Endothelial cell of umbilical vein (primary cell): Measurements from ENCODE around the gene ITIH4. TPM values are rescaled to one million over a fixed set of nuclear protein-coding genes. Genes with fewer than 3 reads are reported as not detected.

ENCODE experiments used
- BruUV-seq: library from RNA; stranded (reverse); fragments of 400-500 nt; replicated peaks from 2 replicates; lab custom pipeline; 2021; lab: Mats Ljungman, UMichigan
- CTCF ChIA-PET: fragments of 300-600, 350-600 bp; sonication (Branson Sonifier 250); formaldehyde crosslinking; loops from one replicate; lab custom pipeline; 2021; ENCODE audit warnings: antibody characterized with exemption, inconsistent platforms; lab: Charles Lee
- POLR2A ChIA-PET: fragments of 300-600, 350-600 bp; sonication (Branson Sonifier 250); formaldehyde crosslinking; loops from one replicate; lab custom pipeline; 2021; ENCODE audit warnings: antibody characterized with exemption, inconsistent platforms; lab: Charles Lee
- DNase-seq: peaks from one replicate; pipeline ENCODE4 v3.0.0-alpha.2; 2011; ENCODE audit warnings: low read depth, low spot score
- FAIRE-seq: peaks from 2 replicates; lab custom pipeline; 2011; peaks lifted over from hg19 to GRCh38; lab: Jason Lieb, UNC
- H2AFZ ChIP-seq: 2 replicates; pipeline ENCODE4 v1.6.0; 2012; ENCODE audit warnings: low read depth, low read length, control low read depth, inconsistent platforms
- H3K27ac ChIP-seq: 2 replicates; pipeline ENCODE4 v1.5.1; 2011; ENCODE audit warnings: low read depth, mild to moderate bottlenecking, control low read depth, low read length, moderate library complexity; ENCODE audit not compliant: insufficient read depth
- H3K27me3 ChIP-seq, 2 experiments: 2 replicates each; pipeline versions ENCODE4 v1.6.0 to v1.6.1; 2011; ENCODE audit warnings: low read length in 2 of 2, mixed read lengths in 1 of 2; ENCODE audit not compliant: control insufficient read depth in 2 of 2, insufficient read depth in 2 of 2
- H3K36me3 ChIP-seq, 2 experiments: 2 replicates in 1 of 2; 3 replicates in 1 of 2; pipeline ENCODE4 v1.5.1; 2011; ENCODE audit warnings: low read length in 2 of 2, mild to moderate bottlenecking in 1 of 2, moderate library complexity in 1 of 2; ENCODE audit not compliant: control insufficient read depth in 2 of 2, insufficient read depth in 2 of 2; ENCODE audit errors: extremely low read depth in 1 of 2
- H3K4me1 ChIP-seq: 3 replicates; pipeline ENCODE4 v1.5.1; 2011; ENCODE audit warnings: mild to moderate bottlenecking, low read length; ENCODE audit not compliant: control insufficient read depth, insufficient read depth; ENCODE audit errors: extremely low read depth
- H3K4me2 ChIP-seq: 2 replicates; pipeline ENCODE4 v1.6.1; 2011; ENCODE audit warnings: low read length, control low read depth, mixed read lengths; ENCODE audit not compliant: insufficient read depth
- H3K4me3 ChIP-seq, 3 experiments: fragments of 200-600 bp in 1 of 3; sonication (generic), shearing (Covaris generic) in 1 of 3; replicated peaks in 1 of 3; 2 replicates each; pipeline ENCODE4 v1.5.1; 2011 to 2016; ENCODE audit warnings: control low read depth in 3 of 3, low read length in 3 of 3, mild to moderate bottlenecking in 2 of 3, inconsistent platforms in 1 of 3, low read depth in 1 of 3, moderate library complexity in 1 of 3; ENCODE audit not compliant: insufficient read depth in 1 of 3
- H3K79me2 ChIP-seq: 2 replicates; pipeline ENCODE4 v1.6.0; 2012; ENCODE audit warnings: low read length, inconsistent platforms; ENCODE audit not compliant: control insufficient read depth, insufficient read depth
- H3K9ac ChIP-seq: replicated peaks from 2 replicates; pipeline ENCODE3; 2011; ENCODE audit warnings: low read length, control low read depth; ENCODE audit not compliant: insufficient read depth; ENCODE audit errors: extremely low read depth
- H3K9me1 ChIP-seq: replicated peaks from 3 replicates; pipeline ENCODE4 v1.6.0; 2011; ENCODE audit warnings: mild to moderate bottlenecking, low read length; ENCODE audit not compliant: control insufficient read depth, insufficient read depth; ENCODE audit errors: extremely low read depth
- H3K9me3 ChIP-seq: replicated peaks from 2 replicates; pipeline ENCODE4 v1.5.1; 2012; ENCODE audit warnings: low read length, inconsistent platforms; ENCODE audit not compliant: control insufficient read depth, insufficient read depth
- H4K20me1 ChIP-seq: replicated peaks from 2 replicates; pipeline ENCODE3; 2011; ENCODE audit warnings: mild to moderate bottlenecking, low read length; ENCODE audit not compliant: control insufficient read depth, insufficient read depth; ENCODE audit errors: extremely low read depth
- CTCF ChIP-seq, 2 donors: IDR thresholded peaks; 1 replicate in 1 of 2; 2 replicates in 1 of 2; pipeline ENCODE4 v1.5.1; 2011; ENCODE audit warnings: low read length in 2 of 2, mild to moderate bottlenecking in 2 of 2, moderate library complexity in 2 of 2, control low read depth in 1 of 2, inconsistent platforms in 1 of 2, low read depth in 1 of 2; ENCODE audit not compliant: insufficient read depth in 1 of 2; ENCODE audit errors: extremely low read depth in 1 of 2
- EZH2 ChIP-seq: IDR thresholded peaks from 2 replicates; pipeline ENCODE4 v1.6.1; 2012; ENCODE audit warnings: borderline replicate concordance, low read depth, mild to moderate bottlenecking, moderate library complexity, low read length, inconsistent platforms; ENCODE audit not compliant: severe bottlenecking
- FOS ChIP-seq: IDR thresholded peaks from 2 replicates; pipeline ENCODE4 v1.6.1; 2011; ENCODE audit warnings: mild to moderate bottlenecking, low read length, moderate library complexity, borderline replicate concordance; ENCODE audit not compliant: insufficient read depth
- GATA2 ChIP-seq: IDR thresholded peaks from 2 replicates; pipeline ENCODE4 v1.7.0; 2011; ENCODE audit warnings: low read depth, mild to moderate bottlenecking, moderate library complexity, mixed read lengths, low read length; ENCODE audit not compliant: insufficient read length, insufficient read depth
- JUN ChIP-seq: IDR thresholded peaks from 2 replicates; pipeline ENCODE4 v1.6.1; 2011; ENCODE audit warnings: borderline replicate concordance, low read depth; ENCODE audit not compliant: insufficient read length, insufficient read depth
- MAX ChIP-seq: IDR thresholded peaks from 2 replicates; pipeline ENCODE4 v1.6.1; 2011; ENCODE audit not compliant: insufficient read depth, insufficient read length
- MYC ChIP-seq: IDR thresholded peaks from one replicate; pipeline ENCODE4 v1.6.1; 2011; ENCODE audit warnings: mild to moderate bottlenecking, low read depth, low read length
- POLR2A ChIP-seq: IDR thresholded peaks from 2 replicates; pipeline ENCODE4 v1.6.1; 2012; ENCODE audit warnings: low read depth, mild to moderate bottlenecking, control low read depth, low read length
- POLR2AphosphoS5 ChIP-seq: IDR thresholded peaks from 2 replicates; pipeline ENCODE4 v1.6.1; 2012; ENCODE audit warnings: low read depth, mild to moderate bottlenecking, control low read depth, low read length, moderate library complexity; ENCODE audit not compliant: insufficient read depth
- dilution Hi-C: fragments of 300-500 bp; cut with MboI; formaldehyde crosslinking; loops from one replicate; pipeline ENCODE4 v1.15.0; 2019; ENCODE audit warnings: low sequenced_read_pairs; ENCODE audit not compliant: extremely low pct_ligation_motif_present
- intact Hi-C: fragments of 100-400 bp; cut with micrococcal nuclease; formaldehyde crosslinking; loops from one replicate; pipeline ENCODE4 v1.10.0; 2022
- polyA plus RNA-seq, 4 experiments: library from polyadenylated mRNA; depleted of rRNA in 3 of 4; stranded (reverse) in 3 of 4; unstranded in 1 of 4; fragments of >200 nt; gene quantifications; 2 replicates each; pipeline versions ENCODE4 v1.2.1 to v1.2.3, GENCODE V29; 2011 to 2012; ENCODE audit warnings: missing spikeins in 1 of 4
- total RNA-seq: library from RNA; stranded (reverse); gene quantifications from 2 replicates; pipeline ENCODE4 v1.2.3, GENCODE V29; 2021

ITIH4 gene
- total and polyA plus RNA-seq, 2 donors (not counting 3 experiments of a cell fraction or from before 2014, with no cell fraction given), result 0.17 to 2.4 TPM

- no peaks in the 10 kb centered on the region for H3K9me3 ChIP-seq
- no peak overlapping the region for H3K9ac ChIP-seq
- ChIA-PET CTCF (interaction anchor here (2.1 to 3.8 kb wide), 2 partner anchors 10 to 13 kb away, joined by 8 to 17 read pairs; no protein-coding TSS in a partner anchor), POLR2A (no interaction called here)
- H3K79me2 ChIP-seq, result no peaks in the 10 kb centered on the region
- H3K4me3 ChIP-seq, result no peak overlapping the region
- DNase-seq, result no peak
- H3K27me3 ChIP-seq, result no peaks in the 10 kb centered on the region
- no peak for FAIRE-seq
- no peaks in the 10 kb centered on the region for H3K9me1 ChIP-seq
- TF ChIP-seq MYC, result no peak
- no peak for TF ChIP-seq POLR2A
- no peak for TF ChIP-seq FOS
- TF ChIP-seq POLR2AphosphoS5, result no peak
- TF ChIP-seq GATA2, result no peak
- no peak for TF ChIP-seq EZH2
- no peak for TF ChIP-seq JUN
- TF ChIP-seq CTCF (IDR thresholded peaks at IDR 0.05; ENCODE audit: extremely low read depth in 1 of 2, insufficient read depth in 1 of 2, low read depth in 1 of 2, low read length in 2 of 2), result no peak
- no peak for TF ChIP-seq MAX
- no TSS peak for BruUV-seq
- H3K4me1 ChIP-seq, result no peaks in the 10 kb centered on the region
- H2AFZ ChIP-seq, result no peak overlapping the region
- no peak overlapping the region for H3K4me2 ChIP-seq
- dilution Hi-C loops, result no loop called here
- intact Hi-C loops, result no loop called here
- H3K36me3 ChIP-seq, result no peaks in the 10 kb centered on the region
- no peaks in the 10 kb centered on the region for H4K20me1 ChIP-seq
- no peak overlapping the region for H3K27ac ChIP-seq
Measured at GRCh38 chr3:52811452-52812011, 18.9 kb downstream of the ITIH4 start.
